Kidney (tissue), 14 donors: ENCODE measurements around the gene SLC9A4. TPM values are rescaled to one million over a fixed set of nuclear protein-coding genes. Genes with fewer than 3 reads are reported as not detected.

Source experiments
- DNase-seq, 5 donors: peaks; one replicate each; pipeline ENCODE4 v3.0.0-alpha.2; 2013 to 2020
- FAIRE-seq: peaks from 2 replicates; lab custom pipeline; 2012; peaks lifted over from hg19 to GRCh38; lab: Jason Lieb, UNC
- H3K27ac ChIP-seq, 2 donors: one replicate each; pipeline ENCODE4 v1.7.0; 2013; ENCODE audit warnings: low read depth in 2 of 2, low read length in 2 of 2, inconsistent platforms in 1 of 2
- H3K27me3 ChIP-seq: one replicate; pipeline ENCODE4 v1.7.1; 2013; ENCODE audit warnings: low read length, inconsistent platforms; ENCODE audit not compliant: control insufficient read depth, insufficient read depth
- H3K36me3 ChIP-seq, 3 donors: one replicate each; pipeline versions ENCODE4 v1.7.0 to v1.7.1; 2013; ENCODE audit warnings: low read length in 3 of 3, control low read depth in 1 of 3, inconsistent platforms in 1 of 3; ENCODE audit not compliant: insufficient read depth in 3 of 3, control insufficient read depth in 2 of 3
- H3K4me1 ChIP-seq, 3 donors: one replicate each; pipeline versions ENCODE4 v1.7.0 to v1.7.1; 2013; ENCODE audit warnings: low read length in 3 of 3, inconsistent platforms in 1 of 3, low read depth in 1 of 3; ENCODE audit not compliant: control insufficient read depth in 2 of 3, insufficient read depth in 2 of 3
- H3K4me3 ChIP-seq, 3 donors: one replicate each; pipeline versions ENCODE4 v1.7.0 to v1.8.1; 2013; ENCODE audit warnings: low read length in 3 of 3, control low read depth in 1 of 3, inconsistent platforms in 1 of 3
- H3K9ac ChIP-seq, 3 donors: one replicate each; pipeline versions ENCODE4 v1.7.0 to v1.7.1; 2013; ENCODE audit warnings: low read length in 3 of 3, control low read depth in 1 of 3, inconsistent platforms in 1 of 3
- H3K9me3 ChIP-seq, 3 donors: one replicate each; pipeline versions ENCODE4 v1.7.0 to v1.7.1; 2013; ENCODE audit warnings: low read length in 3 of 3, control low read depth in 1 of 3, inconsistent platforms in 1 of 3; ENCODE audit not compliant: control insufficient read depth in 2 of 3, insufficient read depth in 1 of 3
- CTCF ChIP-seq: IDR thresholded peaks from 3 replicates; pipeline ENCODE4 v1.5.1; 2012; ENCODE audit warnings: mild to moderate bottlenecking, moderate library complexity, borderline replicate concordance; ENCODE audit not compliant: insufficient read depth; ENCODE audit errors: extremely low read depth
- intact Hi-C: fragments of 100-400 bp; cut with DNase I; formaldehyde crosslinking; loops from one replicate; pipeline ENCODE4 v1.11.1; 2022
- microRNA-seq: library from miRNA; unstranded; fragments of <30 nt; microRNA quantifications from one replicate; pipeline ENCODE4 v1.2.0, GENCODE V29; 2020
- polyA plus RNA-seq: library from polyadenylated mRNA; stranded (reverse); fragments of 350-450 nt; fragmentation: Illumina TruSeq; extraction: RNeasy Lipid Tissue Mini Kit (QIAGEN cat#74804); gene quantifications from one replicate; pipeline ENCODE4 v1.2.3, GENCODE V29; 2014; ENCODE audit warnings: low read depth, low replicate concordance; ENCODE audit not compliant: insufficient read depth
- total RNA-seq: library from RNA; stranded (reverse); fragmentation: NEBNext Ultra II Directional; extraction: Animal tissue kit (Norgen Biotek cat#: 25700); gene quantifications from one replicate; pipeline ENCODE4 v1.2.1, GENCODE V29; 2021
- donor health status: control.
- donor health status: control.
- donor health status: control.
- donor health status: control.
- donor health status: control.
- donor health status: DM: yes; HTN: yes; CAD: no.
- donor health status: Normal renal cell carcinoma (clear cell type).

SLC9A4 gene
- total and polyA plus RNA-seq, 2 donors from 2014 or later, result 2.8 to 10.3 TPM

GRCh38 chr2:102578376-102578775 lies 105.3 kb downstream of the SLC9A4 start:
- FAIRE-seq, result no peak

GRCh38 chr2:102581911-102582310 lies 108.9 kb downstream of the SLC9A4 start:
- FAIRE-seq, result no peak
- no peak overlapping the region for H3K27ac ChIP-seq

More at GRCh38 chr2:102578376-102578775, 105.3 kb downstream of the SLC9A4 start:
- intact Hi-C loops, result no loop called here
- Histone ChIP-seq H3K9me3 (peaks cover 0 to 6% (median 0%) of the 10 kb centered on the region in 3 donors), H3K36me3 (no peaks in the 10 kb centered on the region), H3K4me1 (no peaks in the 10 kb centered on the region), H3K9ac (no peak overlapping the region), H3K27me3 (no peaks in the 10 kb centered on the region), H3K4me3 (no peak overlapping the region), H3K27ac (no peak overlapping the region)
- DNase-seq, result no peak
- TF ChIP-seq CTCF, result no peak

GRCh38 chr2:102582845-102583244 lies 109.8 kb downstream of the SLC9A4 start:
- Histone ChIP-seq H3K9me3 (no peaks in the 10 kb centered on the region), H3K4me3 (no peak overlapping the region), H3K9ac (no peak overlapping the region), H3K36me3 (no peaks in the 10 kb centered on the region), H3K27ac (no peak overlapping the region), H3K4me1 (no peaks in the 10 kb centered on the region), H3K27me3 (no peaks in the 10 kb centered on the region)
- no peak for TF ChIP-seq CTCF
- intact Hi-C loops, result no loop called here
- FAIRE-seq (no peak), DNase-seq (no peak)

More at GRCh38 chr2:102581911-102582310, 108.9 kb downstream of the SLC9A4 start:
- Histone ChIP-seq H3K27me3 (no peaks in the 10 kb centered on the region), H3K4me3 (no peak overlapping the region), H3K4me1 (no peaks in the 10 kb centered on the region), H3K9me3 (no peaks in the 10 kb centered on the region), H3K9ac (no peak overlapping the region), H3K36me3 (no peaks in the 10 kb centered on the region)
- intact Hi-C loops, result no loop called here
- TF ChIP-seq CTCF, result no peak
- DNase-seq, result no peak

Small RNA genes lying within 50 kb of the gene (microRNA-seq; reads per million reads assigned to microRNA genes)
- gene MIR4772, result 2.0 reads per million

Other genes with a start within 250 kb of the SLC9A4 start
- gene IL1RL1, start 161.7 kb upstream of the SLC9A4 start, total RNA-seq, result 32.3 TPM
- 102 TPM for gene IL1RL1, start 161.7 kb upstream of the SLC9A4 start, polyA plus RNA-seq
- 14.9 TPM for gene IL18R1, start 117.4 kb upstream of the SLC9A4 start, total RNA-seq
- 3.6 TPM for gene IL18R1, start 117.4 kb upstream of the SLC9A4 start, polyA plus RNA-seq
- gene IL18RAP, start 50.1 kb upstream of the SLC9A4 start, total RNA-seq, result 2.0 TPM
- gene IL18RAP, start 50.1 kb upstream of the SLC9A4 start, polyA plus RNA-seq, result not detected
- gene SLC9A2, start 146.3 kb downstream of the SLC9A4 start, total RNA-seq, result 5.9 TPM
- 5.6 TPM for gene SLC9A2, start 146.3 kb downstream of the SLC9A4 start, polyA plus RNA-seq